Measurements from ENCODE around the gene MISP3.

The MISP3 gene

DNA sequence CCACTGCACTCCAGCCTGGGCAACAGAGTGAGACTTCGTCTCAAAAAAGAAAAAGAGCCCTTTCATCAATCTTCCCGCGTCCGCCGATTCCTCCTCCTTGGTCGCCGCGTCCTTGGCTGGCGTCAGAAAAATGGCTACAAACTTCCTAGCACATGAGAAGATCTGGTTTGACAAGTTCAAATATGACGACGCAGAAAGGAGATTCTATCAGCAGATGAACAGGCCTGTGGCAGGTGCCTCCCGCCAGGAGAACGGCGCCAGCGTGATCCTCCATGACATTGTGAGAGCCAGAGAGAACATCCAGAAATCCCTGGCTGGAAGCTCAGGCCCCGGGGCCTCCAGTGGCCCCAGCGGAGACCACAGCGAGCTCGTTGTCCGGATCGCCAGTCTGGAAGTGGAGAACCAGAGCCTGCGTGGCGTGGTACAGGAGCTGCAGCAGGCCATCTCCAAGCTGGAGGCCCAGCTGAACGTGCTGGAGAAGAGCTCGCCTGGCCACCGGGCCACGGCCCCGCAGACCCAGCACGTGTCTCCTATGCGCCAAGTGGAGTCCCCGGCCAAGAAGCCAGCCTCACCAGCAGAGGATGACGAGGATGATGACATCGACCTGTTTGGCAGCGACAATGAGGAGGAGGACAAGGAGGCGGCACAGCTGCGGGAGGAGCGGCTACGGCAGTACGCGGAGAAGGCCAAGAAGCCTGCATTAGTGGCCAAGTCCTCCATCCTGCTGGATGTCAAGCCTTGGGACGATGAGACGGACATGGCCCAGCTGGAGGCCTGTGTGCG lies 2.1 kb upstream of the MISP3 start:
- Histone ChIP-seq H3K27ac (no peak overlapping the region), H3K27me3 (peaks cover 32% of the 10 kb centered on the region), H3K36me3 (no peaks in the 10 kb centered on the region), H3K4me3 (ENCODE audit: low read depth in 1 of 2, low read length in 1 of 2) (no peak overlapping the region), H3K9me3 (no peaks in the 10 kb centered on the region), H3K4me1 (ENCODE audit: control insufficient read depth in 1 of 2, insufficient read depth in 1 of 2, low read depth in 1 of 2, low read length in 1 of 2) (peaks cover 27 to 30% of the 10 kb centered on the region in 2 experiments)
- no peak for TF ChIP-seq CTCF (IDR thresholded peaks at IDR 0.05)

- Histone ChIP-seq H3K27ac (peak overlapping the region; percentile 86), H3K4me1 (ENCODE audit: control insufficient read depth in 1 of 2, insufficient read depth in 1 of 2, low read depth in 1 of 2, low read length in 1 of 2) (peaks cover 57 to 59% of the 10 kb centered on the region in 2 experiments), H3K36me3 (no peaks in the 10 kb centered on the region), H3K9me3 (no peaks in the 10 kb centered on the region), H3K4me3 (ENCODE audit: low read depth in 1 of 2, low read length in 1 of 2) (peak overlapping the region; percentile 89 to 97), H3K27me3 (peaks cover 24% of the 10 kb centered on the region)
- TF ChIP-seq CTCF (IDR thresholded peaks at IDR 0.05), result peak; percentile 52
Observed at GRCh38 chr19:14073261-14073924, 807 bp downstream of the MISP3 start.

DNA sequence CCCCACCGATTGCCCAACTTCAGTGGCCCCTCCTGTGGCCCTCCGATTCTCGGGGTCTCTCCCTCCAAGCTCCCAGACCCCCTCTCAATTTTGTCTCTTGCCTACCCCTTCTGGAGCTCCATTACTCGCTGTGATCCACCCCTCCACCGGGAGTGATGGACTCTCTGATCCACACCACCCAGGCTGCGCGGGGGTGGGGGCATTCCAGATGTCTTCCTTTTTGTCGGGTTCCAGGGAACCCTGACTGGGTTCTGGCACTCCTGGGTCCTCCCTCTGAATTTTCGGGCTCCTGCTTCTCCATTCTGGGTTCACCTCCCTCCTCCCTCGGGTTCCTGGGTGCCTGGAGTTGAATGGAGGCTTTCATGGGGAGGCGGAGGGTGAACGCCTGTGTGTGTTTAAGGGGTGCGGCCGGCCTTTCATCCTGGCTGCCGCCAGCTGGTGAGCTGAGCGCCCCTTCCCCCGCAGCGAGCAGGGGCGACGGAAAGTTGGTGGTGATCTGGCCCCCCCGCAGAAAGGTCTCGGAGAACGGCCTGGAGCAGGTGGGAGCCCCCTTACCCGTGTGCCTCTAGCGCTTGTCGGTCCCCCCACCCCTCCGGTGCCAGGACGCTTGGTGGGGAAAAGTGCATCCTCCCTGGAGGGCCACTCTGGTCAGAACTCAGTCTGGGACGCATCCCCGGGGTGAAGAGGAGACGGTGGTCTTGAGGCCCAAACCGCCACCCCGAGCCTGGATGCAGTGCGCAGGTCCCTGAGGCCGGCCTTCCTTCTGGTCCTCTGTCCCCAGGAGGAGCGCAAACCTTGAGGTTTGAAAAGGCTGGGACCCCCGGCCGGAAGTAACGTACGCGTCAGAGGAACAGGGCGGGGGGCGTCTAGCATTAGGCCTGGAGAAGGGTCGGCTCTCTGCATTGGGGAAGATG lies 1.6 kb downstream of the MISP3 start:
- no peak for TF ChIP-seq CTCF (IDR thresholded peaks at IDR 0.05)

DNA sequence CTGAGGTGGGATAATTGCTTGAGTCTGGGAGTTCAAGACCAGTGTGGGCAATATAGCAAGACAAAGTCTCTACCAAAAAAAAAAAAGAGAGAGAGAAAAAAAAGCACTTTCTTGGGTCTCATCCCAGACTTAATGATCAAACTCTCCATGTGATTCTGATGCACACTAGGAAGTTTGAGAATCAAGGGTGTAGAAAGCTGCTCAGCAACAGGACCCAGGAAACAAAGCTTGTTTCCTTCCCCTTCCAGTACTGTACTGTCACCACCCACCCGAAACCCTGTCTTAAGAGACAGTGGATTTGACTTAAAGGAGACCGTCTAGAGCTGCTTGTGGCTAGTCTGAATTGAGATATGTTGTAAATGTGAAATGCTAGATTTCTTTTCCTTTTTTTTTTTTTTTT lies 5.8 kb downstream of the MISP3 start:
- no peaks in the 10 kb centered on the region for H3K9me3 ChIP-seq
- peak overlapping the region; percentile 86 for H3K27ac ChIP-seq
- H3K4me3 ChIP-seq (ENCODE audit: low read depth in 1 of 2, low read length in 1 of 2), result peak overlapping the region in 1 of 2 experiments; percentile 8
- no peaks in the 10 kb centered on the region for H3K36me3 ChIP-seq
- peaks cover 78 to 79% of the 10 kb centered on the region in 2 experiments for H3K4me1 ChIP-seq (ENCODE audit: control insufficient read depth in 1 of 2, insufficient read depth in 1 of 2, low read depth in 1 of 2, low read length in 1 of 2)
- no peak for TF ChIP-seq CTCF (IDR thresholded peaks at IDR 0.05)
- H3K27me3 ChIP-seq, result no peaks in the 10 kb centered on the region

More for the DNA sequence above, 1.6 kb downstream of the MISP3 start:
- peaks cover 24% of the 10 kb centered on the region for H3K27me3 ChIP-seq
- peak overlapping the region; percentile 86 for H3K27ac ChIP-seq
- H3K4me3 ChIP-seq (ENCODE audit: low read depth in 1 of 2, low read length in 1 of 2), result peak overlapping the region; percentile 89 to 97
- no peaks in the 10 kb centered on the region for H3K36me3 ChIP-seq
- peaks cover 65 to 67% of the 10 kb centered on the region in 2 experiments for H3K4me1 ChIP-seq (ENCODE audit: control insufficient read depth in 1 of 2, insufficient read depth in 1 of 2, low read depth in 1 of 2, low read length in 1 of 2)
- H3K9me3 ChIP-seq, result no peaks in the 10 kb centered on the region

Data from neutrophil (primary cell).